Neural cell (in vitro differentiated cells): ENCODE measurements around the gene B4GALNT4. TPM values are rescaled to one million over a fixed set of nuclear protein-coding genes. Genes with fewer than 3 reads are reported as not detected.
"Not testable (repeated sequence)": the region's sequence is repeated elsewhere in the genome, so short reads cannot be mapped to it uniquely, and the experiment has no call there.

Experiments
- H2AFZ ChIP-seq: fragments of 200-600, 300-800 bp; sonication (generic), shearing (Covaris generic); 2 replicates; pipeline ENCODE4 v1.6.0; 2014; ENCODE audit warnings: low read depth, mild to moderate bottlenecking, antibody characterized with exemption, low read length, moderate library complexity
- H3F3A ChIP-seq: fragments of 200-600 bp; shearing (Covaris generic); 2 replicates; pipeline ENCODE4 v1.6.1; 2016; ENCODE audit warnings: mild to moderate bottlenecking, moderate library complexity, mixed read lengths, antibody characterized with exemption, low read length; ENCODE audit not compliant: insufficient read depth, poor library complexity, severe bottlenecking
- H3K27ac ChIP-seq: fragments of 200-600, 300-800 bp; sonication (generic), shearing (Covaris generic); 2 replicates; pipeline ENCODE4 v1.5.1; 2014; ENCODE audit warnings: mild to moderate bottlenecking, low read length, moderate library complexity
- H3K27me3 ChIP-seq: fragments of 300-800, 200-600 bp; sonication (generic), shearing (Covaris generic); 2 replicates; pipeline ENCODE4 v1.6.0; 2014; ENCODE audit warnings: mild to moderate bottlenecking, low read depth, low read length, moderate library complexity; ENCODE audit not compliant: insufficient read depth
- H3K36me3 ChIP-seq: fragments of 300-800, 200-600 bp; sonication (generic), shearing (Covaris generic); 2 replicates; pipeline ENCODE4 v1.5.1; 2014; ENCODE audit warnings: mild to moderate bottlenecking, antibody characterized with exemption, low read length, moderate library complexity; ENCODE audit not compliant: insufficient read depth
- H3K4me2 ChIP-seq: fragments of 300-800, 200-600 bp; sonication (generic), shearing (Covaris generic); 2 replicates; pipeline ENCODE4 v1.6.0; 2014; ENCODE audit warnings: mild to moderate bottlenecking, low read length
- H3K4me3 ChIP-seq: fragments of 300-800, 200-600 bp; sonication (generic), shearing (Covaris generic); 2 replicates; pipeline ENCODE4 v1.5.1; 2014; ENCODE audit warnings: mild to moderate bottlenecking, low read length, moderate library complexity
- H3K79me2 ChIP-seq: fragments of 200-600 bp; shearing (Covaris generic); replicated peaks from 2 replicates; pipeline ENCODE4 v1.6.0; 2014; ENCODE audit warnings: mild to moderate bottlenecking, low read length, moderate library complexity; ENCODE audit not compliant: insufficient read depth
- H3K9ac ChIP-seq: fragments of 300-800, 200-600 bp; sonication (generic), shearing (Covaris generic); 2 replicates; pipeline ENCODE4 v1.6.1; 2016; ENCODE audit warnings: mild to moderate bottlenecking, low read length, mixed read lengths
- H3K9me2 ChIP-seq: fragments of 200-600 bp; shearing (Covaris generic); 2 replicates; pipeline ENCODE4 v1.6.1; 2016; ENCODE audit warnings: mild to moderate bottlenecking, low read length, mixed read lengths; ENCODE audit not compliant: insufficient read depth
- H3K9me3 ChIP-seq: fragments of 200-600, 300-800 bp; sonication (generic), shearing (Covaris generic); 2 replicates; pipeline ENCODE4 v1.6.1; 2016; ENCODE audit warnings: mild to moderate bottlenecking, mixed run types, low read length, moderate library complexity, mixed read lengths
- H4K20me1 ChIP-seq: fragments of 200-600 bp; shearing (Covaris generic); 2 replicates; pipeline ENCODE4 v1.6.1; 2016; ENCODE audit warnings: mild to moderate bottlenecking, mixed run types; ENCODE audit not compliant: insufficient read depth
- EP300 ChIP-seq: fragments of 450-650 bp; conservative IDR thresholded peaks from 2 replicates; pipeline ENCODE4 v1.6.1; 2014; ENCODE audit warnings: antibody characterized with exemption, mild to moderate bottlenecking, moderate library complexity; ENCODE audit not compliant: poor library complexity, severe bottlenecking
- EZH2 ChIP-seq: fragments of 200-600, 300-800 bp; shearing (Covaris generic), sonication (generic); IDR thresholded peaks from 2 replicates; pipeline ENCODE4 v1.6.1; 2014; ENCODE audit warnings: antibody characterized with exemption, low read length, borderline replicate concordance, mild to moderate bottlenecking; ENCODE audit not compliant: insufficient read depth, poor library complexity, severe bottlenecking
- MXI1 ChIP-seq: fragments of 450-650 bp; conservative IDR thresholded peaks from 2 replicates; pipeline ENCODE4 v1.6.1; 2014; ENCODE audit warnings: antibody characterized with exemption, mild to moderate bottlenecking; ENCODE audit not compliant: poor library complexity, severe bottlenecking
- POLR2AphosphoS5 ChIP-seq: IDR thresholded peaks from 2 replicates; pipeline ENCODE4 v1.6.1; 2012
- RAD21 ChIP-seq: fragments of 450-650 bp; conservative IDR thresholded peaks from 2 replicates; pipeline ENCODE4 v1.6.1; 2014; ENCODE audit warnings: antibody characterized with exemption, mild to moderate bottlenecking, moderate library complexity
- SMC3 ChIP-seq: fragments of 450-650 bp; conservative IDR thresholded peaks from 2 replicates; pipeline ENCODE4 v1.6.1; 2014; ENCODE audit warnings: antibody characterized with exemption, mild to moderate bottlenecking, moderate library complexity; ENCODE audit not compliant: poor library complexity
- TAF1 ChIP-seq: IDR thresholded peaks from 2 replicates; pipeline ENCODE4 v1.6.1; 2012; ENCODE audit warnings: low read depth
- polyA plus RNA-seq: library from polyadenylated mRNA; depleted of rRNA; stranded (reverse); fragments of >200 nt; gene quantifications from 2 replicates; pipeline ENCODE4 v1.2.3, GENCODE V29; 2014
- TF ChIP-seq, protein P1 (sequence below): IDR thresholded peaks from 2 replicates; pipeline ENCODE4 v1.6.1; 2012; ENCODE audit warnings: borderline replicate concordance
- TF ChIP-seq, protein P2 (sequence below): fragments of 450-650 bp; IDR thresholded peaks from 2 replicates; pipeline ENCODE4 v1.5.1; 2014; ENCODE audit warnings: antibody characterized with exemption, mild to moderate bottlenecking, moderate library complexity; ENCODE audit not compliant: poor library complexity, severe bottlenecking

The B4GALNT4 gene
- polyA plus RNA-seq, 1 donor from 2014 or later, result 440 TPM

GRCh38 chr11:362642-363442, 6.5 kb upstream of the B4GALNT4 start:
- TF ChIP-seq EZH2 (no peak), SMC3 (no peak), MXI1 (no peak), TAF1 (no peak), RAD21 (no peak), POLR2AphosphoS5 (no peak), EP300 (no peak)
- TF ChIP-seq, protein P1, sequence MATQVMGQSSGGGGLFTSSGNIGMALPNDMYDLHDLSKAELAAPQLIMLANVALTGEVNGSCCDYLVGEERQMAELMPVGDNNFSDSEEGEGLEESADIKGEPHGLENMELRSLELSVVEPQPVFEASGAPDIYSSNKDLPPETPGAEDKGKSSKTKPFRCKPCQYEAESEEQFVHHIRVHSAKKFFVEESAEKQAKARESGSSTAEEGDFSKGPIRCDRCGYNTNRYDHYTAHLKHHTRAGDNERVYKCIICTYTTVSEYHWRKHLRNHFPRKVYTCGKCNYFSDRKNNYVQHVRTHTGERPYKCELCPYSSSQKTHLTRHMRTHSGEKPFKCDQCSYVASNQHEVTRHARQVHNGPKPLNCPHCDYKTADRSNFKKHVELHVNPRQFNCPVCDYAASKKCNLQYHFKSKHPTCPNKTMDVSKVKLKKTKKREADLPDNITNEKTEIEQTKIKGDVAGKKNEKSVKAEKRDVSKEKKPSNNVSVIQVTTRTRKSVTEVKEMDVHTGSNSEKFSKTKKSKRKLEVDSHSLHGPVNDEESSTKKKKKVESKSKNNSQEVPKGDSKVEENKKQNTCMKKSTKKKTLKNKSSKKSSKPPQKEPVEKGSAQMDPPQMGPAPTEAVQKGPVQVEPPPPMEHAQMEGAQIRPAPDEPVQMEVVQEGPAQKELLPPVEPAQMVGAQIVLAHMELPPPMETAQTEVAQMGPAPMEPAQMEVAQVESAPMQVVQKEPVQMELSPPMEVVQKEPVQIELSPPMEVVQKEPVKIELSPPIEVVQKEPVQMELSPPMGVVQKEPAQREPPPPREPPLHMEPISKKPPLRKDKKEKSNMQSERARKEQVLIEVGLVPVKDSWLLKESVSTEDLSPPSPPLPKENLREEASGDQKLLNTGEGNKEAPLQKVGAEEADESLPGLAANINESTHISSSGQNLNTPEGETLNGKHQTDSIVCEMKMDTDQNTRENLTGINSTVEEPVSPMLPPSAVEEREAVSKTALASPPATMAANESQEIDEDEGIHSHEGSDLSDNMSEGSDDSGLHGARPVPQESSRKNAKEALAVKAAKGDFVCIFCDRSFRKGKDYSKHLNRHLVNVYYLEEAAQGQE, result no peak
- TF ChIP-seq, protein P2, sequence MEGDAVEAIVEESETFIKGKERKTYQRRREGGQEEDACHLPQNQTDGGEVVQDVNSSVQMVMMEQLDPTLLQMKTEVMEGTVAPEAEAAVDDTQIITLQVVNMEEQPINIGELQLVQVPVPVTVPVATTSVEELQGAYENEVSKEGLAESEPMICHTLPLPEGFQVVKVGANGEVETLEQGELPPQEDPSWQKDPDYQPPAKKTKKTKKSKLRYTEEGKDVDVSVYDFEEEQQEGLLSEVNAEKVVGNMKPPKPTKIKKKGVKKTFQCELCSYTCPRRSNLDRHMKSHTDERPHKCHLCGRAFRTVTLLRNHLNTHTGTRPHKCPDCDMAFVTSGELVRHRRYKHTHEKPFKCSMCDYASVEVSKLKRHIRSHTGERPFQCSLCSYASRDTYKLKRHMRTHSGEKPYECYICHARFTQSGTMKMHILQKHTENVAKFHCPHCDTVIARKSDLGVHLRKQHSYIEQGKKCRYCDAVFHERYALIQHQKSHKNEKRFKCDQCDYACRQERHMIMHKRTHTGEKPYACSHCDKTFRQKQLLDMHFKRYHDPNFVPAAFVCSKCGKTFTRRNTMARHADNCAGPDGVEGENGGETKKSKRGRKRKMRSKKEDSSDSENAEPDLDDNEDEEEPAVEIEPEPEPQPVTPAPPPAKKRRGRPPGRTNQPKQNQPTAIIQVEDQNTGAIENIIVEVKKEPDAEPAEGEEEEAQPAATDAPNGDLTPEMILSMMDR, result no peak
- H3K9ac ChIP-seq, result no peak overlapping the region
- no peaks in the 10 kb centered on the region for H3K79me2 ChIP-seq
- H3K36me3 ChIP-seq, result no peaks in the 10 kb centered on the region
- H3K9me3 ChIP-seq, result no peaks in the 10 kb centered on the region
- no peak overlapping the region for H2AFZ ChIP-seq
- H3F3A ChIP-seq, result no peaks in the 10 kb centered on the region
- no peak overlapping the region for H3K4me3 ChIP-seq
- H3K27ac ChIP-seq, result no peak overlapping the region
- no peaks in the 10 kb centered on the region for H3K9me2 ChIP-seq
- no peaks in the 10 kb centered on the region for H3K27me3 ChIP-seq
- no peak overlapping the region for H3K4me2 ChIP-seq
- no peaks in the 10 kb centered on the region for H4K20me1 ChIP-seq

DNA sequence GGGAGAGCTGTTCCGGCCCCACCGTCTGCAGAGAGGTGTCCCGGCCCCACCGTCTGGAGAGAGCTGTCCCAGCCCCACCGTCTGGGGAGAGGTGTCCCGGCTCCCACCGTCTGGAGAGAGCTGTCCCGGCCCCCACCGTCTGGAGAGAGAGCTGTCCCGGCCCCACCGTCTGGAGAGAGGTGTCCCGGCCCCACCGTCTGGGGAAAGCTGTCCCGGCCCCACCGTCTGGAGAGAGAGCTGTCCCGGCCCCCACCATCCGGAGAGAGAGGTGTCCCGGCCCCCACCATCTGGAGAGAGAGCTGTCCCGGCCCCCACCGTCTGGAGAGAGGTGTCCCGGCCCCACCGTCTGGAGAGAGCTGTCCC, 5.9 kb upstream of the B4GALNT4 start:
- not testable (repeated sequence) for H3K4me2 ChIP-seq, H3K4me3 ChIP-seq, H3K27ac ChIP-seq, H4K20me1 ChIP-seq, H3K79me2 ChIP-seq, H3K9me2 ChIP-seq, H3K9me3 ChIP-seq, H3K9ac ChIP-seq, H3K27me3 ChIP-seq, H3F3A ChIP-seq, H2AFZ ChIP-seq, H3K36me3 ChIP-seq
